ENCODE results near the gene OR10H2.

DNA sequence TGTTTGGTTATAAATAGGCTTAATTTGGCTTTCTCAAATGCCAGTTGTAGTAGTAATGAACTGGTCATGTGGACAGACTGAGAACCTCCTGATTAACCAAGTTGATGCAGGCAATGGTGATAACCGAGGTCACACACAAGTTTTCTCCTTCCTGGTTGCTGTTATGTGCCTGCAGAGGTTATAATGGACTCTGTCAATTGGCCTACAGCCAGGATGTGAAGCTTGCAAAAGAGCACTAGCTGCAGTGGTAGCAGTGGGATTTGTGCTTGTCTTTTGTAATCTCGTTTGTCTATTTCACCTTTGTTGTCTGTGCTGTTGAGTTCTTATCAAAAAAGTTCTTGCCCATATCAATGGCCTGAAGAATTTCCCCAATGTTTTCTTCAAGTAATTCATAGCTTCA, 30.6 kb downstream of the OR10H2 start:
- TF ChIP-seq, protein P1, sequence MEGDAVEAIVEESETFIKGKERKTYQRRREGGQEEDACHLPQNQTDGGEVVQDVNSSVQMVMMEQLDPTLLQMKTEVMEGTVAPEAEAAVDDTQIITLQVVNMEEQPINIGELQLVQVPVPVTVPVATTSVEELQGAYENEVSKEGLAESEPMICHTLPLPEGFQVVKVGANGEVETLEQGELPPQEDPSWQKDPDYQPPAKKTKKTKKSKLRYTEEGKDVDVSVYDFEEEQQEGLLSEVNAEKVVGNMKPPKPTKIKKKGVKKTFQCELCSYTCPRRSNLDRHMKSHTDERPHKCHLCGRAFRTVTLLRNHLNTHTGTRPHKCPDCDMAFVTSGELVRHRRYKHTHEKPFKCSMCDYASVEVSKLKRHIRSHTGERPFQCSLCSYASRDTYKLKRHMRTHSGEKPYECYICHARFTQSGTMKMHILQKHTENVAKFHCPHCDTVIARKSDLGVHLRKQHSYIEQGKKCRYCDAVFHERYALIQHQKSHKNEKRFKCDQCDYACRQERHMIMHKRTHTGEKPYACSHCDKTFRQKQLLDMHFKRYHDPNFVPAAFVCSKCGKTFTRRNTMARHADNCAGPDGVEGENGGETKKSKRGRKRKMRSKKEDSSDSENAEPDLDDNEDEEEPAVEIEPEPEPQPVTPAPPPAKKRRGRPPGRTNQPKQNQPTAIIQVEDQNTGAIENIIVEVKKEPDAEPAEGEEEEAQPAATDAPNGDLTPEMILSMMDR (IDR thresholded peaks at IDR 0.05; ENCODE audit: extremely low read depth in 1 of 2, insufficient read depth in 1 of 2, low read depth in 1 of 2, low read length in 2 of 2) = no peak
- TF ChIP-seq POLR2A (IDR thresholded peaks at IDR 0.05; ENCODE audit: low read depth, low read length) = no peak
- no peak for TF ChIP-seq EZH2 (IDR thresholded peaks at IDR 0.05; ENCODE audit: borderline replicate concordance, low read depth, low read length, severe bottlenecking)
- no peak for TF ChIP-seq POLR2AphosphoS5 (IDR thresholded peaks at IDR 0.05; ENCODE audit: insufficient read depth, low read depth, low read length)
- TF ChIP-seq, protein P2, sequence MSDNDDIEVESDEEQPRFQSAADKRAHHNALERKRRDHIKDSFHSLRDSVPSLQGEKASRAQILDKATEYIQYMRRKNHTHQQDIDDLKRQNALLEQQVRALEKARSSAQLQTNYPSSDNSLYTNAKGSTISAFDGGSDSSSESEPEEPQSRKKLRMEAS (IDR thresholded peaks at IDR 0.05; ENCODE audit: insufficient read depth, insufficient read length) = no peak
- no peak for TF ChIP-seq MYC (IDR thresholded peaks at IDR 0.05; ENCODE audit: low read depth, low read length)
- no peak for TF ChIP-seq GATA2 (IDR thresholded peaks at IDR 0.05; ENCODE audit: insufficient read depth, insufficient read length, low read depth, low read length)
